C4-2B (cell line): Measurements from ENCODE around the gene RPS6KB2.

Source experiments
- H3K27ac ChIP-seq: fragments of 450-650 bp; 2 replicates; pipeline ENCODE4 v1.5.1; 2017
- ZFX ChIP-seq: fragments of 450-650 bp; IDR thresholded peaks from 2 replicates; pipeline ENCODE4 v1.6.1; 2017
- TF ChIP-seq, protein P1 (sequence below): fragments of 450-650 bp; conservative IDR thresholded peaks from 2 replicates; pipeline ENCODE4 v1.5.1; 2017; ENCODE audit warnings: mild to moderate bottlenecking

Gene RPS6KB2

DNA sequence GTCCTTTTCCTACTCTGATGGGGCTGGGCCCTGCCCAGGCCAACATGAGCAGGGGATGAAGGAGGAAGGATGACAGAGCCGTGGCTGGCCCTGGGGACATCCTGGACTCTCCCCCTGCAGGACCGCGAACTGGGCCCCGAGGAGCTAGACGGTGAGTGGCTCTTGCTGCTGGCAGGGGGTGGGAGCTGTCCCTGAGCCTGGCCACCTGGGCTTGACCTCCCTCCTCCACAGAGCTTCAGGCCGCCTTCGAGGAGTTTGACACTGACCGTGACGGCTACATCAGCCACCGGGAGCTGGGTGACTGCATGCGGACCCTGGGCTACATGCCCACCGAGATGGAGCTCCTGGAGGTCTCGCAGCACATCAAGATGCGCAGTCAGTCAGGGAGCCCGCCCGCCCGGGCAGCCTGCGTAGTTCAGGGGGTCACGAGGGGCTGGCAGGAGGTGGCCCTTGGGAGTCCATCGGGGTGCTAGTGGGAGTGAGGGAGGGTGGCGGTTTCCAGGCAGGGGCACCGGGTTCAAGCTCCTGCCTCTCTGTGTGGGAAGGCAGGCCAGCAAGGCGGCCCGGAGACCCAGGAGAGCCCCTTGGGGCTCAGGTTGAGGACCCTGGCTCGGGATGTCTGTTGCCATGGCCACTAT, 27.9 kb downstream of the RPS6KB2 start:
- no peak overlapping the region for H3K27ac ChIP-seq
- TF ChIP-seq ZFX, result no peak
- TF ChIP-seq, protein P1, sequence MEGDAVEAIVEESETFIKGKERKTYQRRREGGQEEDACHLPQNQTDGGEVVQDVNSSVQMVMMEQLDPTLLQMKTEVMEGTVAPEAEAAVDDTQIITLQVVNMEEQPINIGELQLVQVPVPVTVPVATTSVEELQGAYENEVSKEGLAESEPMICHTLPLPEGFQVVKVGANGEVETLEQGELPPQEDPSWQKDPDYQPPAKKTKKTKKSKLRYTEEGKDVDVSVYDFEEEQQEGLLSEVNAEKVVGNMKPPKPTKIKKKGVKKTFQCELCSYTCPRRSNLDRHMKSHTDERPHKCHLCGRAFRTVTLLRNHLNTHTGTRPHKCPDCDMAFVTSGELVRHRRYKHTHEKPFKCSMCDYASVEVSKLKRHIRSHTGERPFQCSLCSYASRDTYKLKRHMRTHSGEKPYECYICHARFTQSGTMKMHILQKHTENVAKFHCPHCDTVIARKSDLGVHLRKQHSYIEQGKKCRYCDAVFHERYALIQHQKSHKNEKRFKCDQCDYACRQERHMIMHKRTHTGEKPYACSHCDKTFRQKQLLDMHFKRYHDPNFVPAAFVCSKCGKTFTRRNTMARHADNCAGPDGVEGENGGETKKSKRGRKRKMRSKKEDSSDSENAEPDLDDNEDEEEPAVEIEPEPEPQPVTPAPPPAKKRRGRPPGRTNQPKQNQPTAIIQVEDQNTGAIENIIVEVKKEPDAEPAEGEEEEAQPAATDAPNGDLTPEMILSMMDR, result no peak

DNA sequence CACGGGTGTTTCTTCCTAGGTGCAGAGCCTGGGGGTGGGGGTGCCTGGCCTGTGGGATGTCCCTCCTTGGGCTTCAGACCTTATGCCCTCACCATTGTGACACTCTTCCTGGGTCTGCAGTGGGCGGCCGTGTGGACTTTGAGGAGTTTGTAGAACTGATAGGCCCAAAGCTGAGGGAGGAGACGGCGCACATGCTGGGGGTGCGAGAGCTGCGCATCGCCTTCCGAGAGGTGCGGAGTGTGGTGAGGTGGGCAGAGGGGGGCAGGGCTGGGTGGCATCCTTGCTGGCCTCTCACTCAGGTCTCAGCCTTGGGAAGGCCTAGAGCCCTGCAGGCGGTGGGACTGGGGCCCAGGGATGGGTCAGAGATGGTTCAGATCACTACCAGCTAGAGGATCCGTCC, 29.2 kb downstream of the RPS6KB2 start:
- TF ChIP-seq, protein P1, result no peak
- TF ChIP-seq ZFX, result no peak
- no peak overlapping the region for H3K27ac ChIP-seq

DNA sequence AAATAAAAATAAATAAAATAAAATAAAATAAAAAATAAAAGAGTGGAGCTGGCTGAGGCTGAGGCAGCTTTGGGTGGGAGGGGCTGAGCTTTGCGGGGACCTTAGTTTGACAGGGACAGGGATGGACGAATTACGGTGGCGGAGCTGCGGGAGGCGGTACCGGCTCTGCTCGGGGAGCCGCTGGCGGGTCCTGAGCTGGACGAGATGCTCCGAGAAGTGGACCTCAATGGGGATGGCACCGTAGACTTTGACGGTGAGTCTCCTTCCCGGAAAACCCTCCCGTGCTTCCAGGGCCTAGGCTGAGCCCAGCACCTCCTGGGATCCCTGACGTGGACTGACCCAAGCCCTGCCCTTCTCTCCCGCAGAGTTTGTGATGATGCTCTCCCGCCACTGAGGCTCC, 30.0 kb downstream of the RPS6KB2 start:
- TF ChIP-seq, protein P1, result no peak
- no peak overlapping the region for H3K27ac ChIP-seq

DNA sequence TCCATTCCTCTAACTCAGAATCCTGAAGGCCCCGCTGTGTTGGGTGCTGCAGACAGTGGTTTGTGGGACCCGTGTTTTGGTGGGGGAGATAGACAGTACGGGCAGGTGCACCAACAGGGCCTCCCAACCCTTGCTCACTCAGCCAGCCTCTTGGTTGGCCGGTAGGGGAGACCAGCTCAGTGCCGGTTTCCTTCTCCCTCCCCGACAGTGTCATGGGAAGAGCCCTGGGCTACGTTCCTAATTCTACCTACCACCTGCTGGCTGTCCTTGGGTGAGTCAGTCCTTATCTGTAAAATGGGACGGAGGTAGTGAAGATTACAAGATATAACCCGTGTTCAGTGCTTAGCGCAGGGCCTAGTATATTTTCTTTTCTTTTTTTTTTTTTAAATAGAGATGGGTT, 34.9 kb downstream of the RPS6KB2 start:
- TF ChIP-seq, protein P1, result no peak
- no peak for TF ChIP-seq ZFX
- H3K27ac ChIP-seq, result peak overlapping the region; percentile 97

DNA sequence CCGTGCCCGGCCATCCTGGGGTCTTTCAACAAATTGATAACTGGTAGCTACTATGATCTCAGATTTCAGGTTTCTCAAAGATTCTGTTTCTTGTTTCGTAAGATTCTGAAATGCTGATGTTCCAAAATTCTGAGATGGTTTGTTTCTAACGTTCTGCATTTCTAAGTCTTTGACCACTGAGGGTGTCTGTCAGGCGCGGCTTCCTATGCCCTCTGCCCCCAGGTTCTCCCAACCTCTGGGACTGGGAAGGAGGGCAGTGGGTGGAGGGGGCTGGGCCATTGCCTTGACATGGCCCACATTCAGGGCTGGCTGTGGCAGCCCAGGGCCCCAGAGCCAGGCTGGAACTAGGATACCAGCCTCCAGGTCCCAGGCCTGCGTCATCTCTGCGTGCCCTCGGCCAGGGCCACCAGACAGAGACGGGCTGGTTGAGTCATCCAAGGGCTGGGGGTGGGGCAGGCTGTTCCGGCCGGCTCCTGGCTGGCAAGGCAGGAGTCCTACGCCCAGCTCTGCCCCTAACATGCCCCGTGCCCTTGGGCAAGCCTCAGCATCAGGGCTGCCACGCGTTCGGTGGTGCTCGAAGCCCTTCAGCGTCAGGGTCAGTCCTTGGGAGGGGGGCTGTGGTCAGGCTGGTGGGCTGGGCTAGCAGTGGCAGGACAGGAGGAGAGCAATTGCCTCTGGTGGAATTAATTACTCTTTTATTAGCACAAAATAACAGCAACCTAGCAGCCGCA, 35.6 kb downstream of the RPS6KB2 start:
- peak overlapping the region; percentile 97 for H3K27ac ChIP-seq
- TF ChIP-seq, protein P1, result no peak
- TF ChIP-seq ZFX, result no peak; the same call in 1 of the 2 replicates

DNA sequence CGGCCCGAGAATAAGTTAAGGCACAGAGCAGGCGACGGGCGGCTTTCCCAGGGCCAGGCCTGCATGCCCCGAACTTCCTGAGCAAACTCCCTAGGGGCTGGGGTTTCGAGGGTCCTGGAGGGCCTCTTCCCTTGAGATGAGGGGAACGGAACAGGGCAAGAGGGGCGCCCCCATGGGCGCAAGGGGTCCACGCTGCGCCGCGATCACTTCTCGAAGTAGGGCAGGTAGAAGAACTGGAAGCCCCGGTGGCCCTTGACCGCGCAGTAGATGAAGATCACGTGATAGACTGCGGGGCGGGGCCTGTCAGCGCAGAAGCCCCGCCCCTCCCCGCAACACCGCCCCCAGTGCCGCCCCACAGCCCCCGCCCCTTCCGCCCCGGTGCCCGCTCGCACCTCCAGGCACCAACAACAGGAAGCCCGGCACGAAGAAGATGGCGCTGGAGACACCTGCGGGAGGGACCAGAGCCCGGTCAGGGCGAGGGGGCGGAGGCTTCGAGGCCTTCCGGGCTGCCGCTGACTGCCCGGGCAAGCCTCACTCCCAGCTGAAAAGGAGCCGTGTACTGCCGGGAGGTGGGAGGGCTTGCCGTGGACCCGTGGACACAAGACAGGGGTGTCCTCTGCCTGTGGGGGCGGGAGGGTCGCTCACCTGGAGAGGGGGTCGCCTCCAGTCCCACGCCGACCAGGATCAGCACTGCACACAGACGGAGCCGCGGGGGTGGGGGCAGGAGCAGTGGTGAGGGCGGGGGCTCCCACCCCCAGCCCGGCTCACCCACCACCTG, 36.3 kb downstream of the RPS6KB2 start:
- TF ChIP-seq, protein P1, result no peak
- TF ChIP-seq ZFX, result 0 out of 2 replicates have a peak, but pooled peaks have one; percentile 40
- H3K27ac ChIP-seq, result peak overlapping the region; percentile 97

DNA sequence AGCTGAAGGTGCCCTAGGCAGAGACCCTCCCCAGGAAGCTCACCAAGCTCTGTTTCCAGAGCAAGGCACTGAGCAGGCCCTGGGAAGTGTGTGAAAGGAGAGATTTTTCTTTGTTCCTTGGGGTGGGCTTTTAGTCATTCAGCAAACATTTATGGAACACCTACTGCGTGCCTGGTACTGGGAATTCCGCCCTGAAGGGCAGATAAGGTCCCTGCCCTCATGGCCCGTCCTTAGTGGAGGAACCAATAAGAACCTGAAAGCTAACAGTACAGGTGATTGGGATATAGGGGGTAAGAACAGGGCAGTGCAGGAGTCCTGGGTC, 36.9 kb downstream of the RPS6KB2 start:
- H3K27ac ChIP-seq, result peak overlapping the region; percentile 97
- TF ChIP-seq, protein P1, result no peak
- TF ChIP-seq ZFX, result no peak

DNA sequence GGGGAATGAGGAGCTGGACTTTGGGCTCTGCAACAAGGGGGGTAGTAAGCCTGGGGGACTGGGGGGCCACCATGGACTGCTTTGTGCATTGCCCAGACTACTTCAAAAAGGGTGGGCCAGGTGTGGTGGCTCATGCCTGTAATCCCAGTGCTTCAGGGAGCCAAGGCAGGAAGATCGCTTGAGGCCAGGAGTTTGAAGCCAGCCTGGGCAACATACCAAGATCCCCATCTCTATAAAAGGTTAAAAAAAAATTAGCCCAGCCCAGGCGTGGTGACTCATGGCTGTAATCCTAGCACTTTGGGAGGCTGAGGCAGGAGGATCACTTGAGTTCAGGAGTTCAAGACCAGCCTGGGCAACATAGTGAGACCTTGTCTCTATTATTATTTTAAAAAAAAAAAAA, 37.2 kb downstream of the RPS6KB2 start:
- H3K27ac ChIP-seq, result peak overlapping the region; percentile 97
